GM21737 (cell line): ENCODE data around the gene FAM181A.

Experiments
- ATAC-seq: cut with Tn5 transposase; IDR thresholded peaks from one replicate; pipeline ENCODE4 v1.9.1; 2021; ENCODE audit warnings: mild to moderate bottlenecking, moderate library complexity; ENCODE audit not compliant: unreplicated experiment

FAM181A gene

DNA sequence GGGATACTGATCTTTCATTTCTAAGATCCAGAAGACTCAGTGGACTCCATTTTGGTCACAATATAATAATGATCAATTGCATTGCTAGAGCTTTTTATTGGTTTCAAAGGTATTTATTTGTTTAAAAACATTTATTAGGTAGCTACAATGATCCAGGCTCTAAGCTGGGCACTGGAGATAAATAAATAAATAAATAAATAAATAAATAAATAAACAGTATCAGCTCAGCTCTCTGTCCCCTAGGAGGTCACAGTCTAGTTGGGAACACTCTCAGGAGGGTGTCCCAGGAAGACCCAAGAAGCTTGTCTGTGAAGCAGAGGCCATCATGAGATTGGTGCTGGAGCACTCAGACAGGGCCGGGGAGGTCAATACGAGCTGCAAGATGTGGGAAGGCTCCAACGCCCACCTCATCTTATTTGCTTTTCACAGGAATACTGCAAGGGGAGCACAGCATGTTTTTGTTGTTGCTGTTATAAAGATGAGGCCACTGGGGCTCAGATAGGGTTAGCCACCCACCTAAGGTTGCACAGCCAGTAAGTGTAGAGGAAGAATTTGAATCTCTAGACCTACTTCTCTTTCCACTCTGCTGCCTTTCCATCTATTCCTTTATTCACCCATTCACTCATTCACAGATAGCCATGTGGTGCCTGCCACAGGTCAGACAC is 33.8 kb downstream of the FAM181A start:
- no peak for ATAC-seq

DNA sequence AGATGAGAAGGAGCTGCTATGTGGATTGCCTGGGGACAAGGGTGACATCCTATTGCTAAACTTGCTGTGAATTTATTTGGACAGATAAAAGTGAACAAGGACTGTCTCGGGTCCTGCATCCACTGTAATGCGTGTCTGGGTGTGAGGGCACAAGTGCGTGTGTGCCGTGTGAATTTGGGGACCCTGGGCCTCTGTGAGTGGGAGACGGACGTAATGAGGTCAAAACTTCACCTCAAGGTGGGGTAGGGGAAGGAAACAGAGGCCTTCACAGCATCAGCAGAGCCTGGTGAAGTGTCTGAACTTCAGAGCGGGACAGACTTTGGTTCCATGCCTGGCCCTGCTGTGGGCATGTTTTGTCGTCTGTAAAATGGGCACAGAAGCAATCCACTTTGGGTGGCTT is 34.5 kb downstream of the FAM181A start:
- ATAC-seq = no peak

DNA sequence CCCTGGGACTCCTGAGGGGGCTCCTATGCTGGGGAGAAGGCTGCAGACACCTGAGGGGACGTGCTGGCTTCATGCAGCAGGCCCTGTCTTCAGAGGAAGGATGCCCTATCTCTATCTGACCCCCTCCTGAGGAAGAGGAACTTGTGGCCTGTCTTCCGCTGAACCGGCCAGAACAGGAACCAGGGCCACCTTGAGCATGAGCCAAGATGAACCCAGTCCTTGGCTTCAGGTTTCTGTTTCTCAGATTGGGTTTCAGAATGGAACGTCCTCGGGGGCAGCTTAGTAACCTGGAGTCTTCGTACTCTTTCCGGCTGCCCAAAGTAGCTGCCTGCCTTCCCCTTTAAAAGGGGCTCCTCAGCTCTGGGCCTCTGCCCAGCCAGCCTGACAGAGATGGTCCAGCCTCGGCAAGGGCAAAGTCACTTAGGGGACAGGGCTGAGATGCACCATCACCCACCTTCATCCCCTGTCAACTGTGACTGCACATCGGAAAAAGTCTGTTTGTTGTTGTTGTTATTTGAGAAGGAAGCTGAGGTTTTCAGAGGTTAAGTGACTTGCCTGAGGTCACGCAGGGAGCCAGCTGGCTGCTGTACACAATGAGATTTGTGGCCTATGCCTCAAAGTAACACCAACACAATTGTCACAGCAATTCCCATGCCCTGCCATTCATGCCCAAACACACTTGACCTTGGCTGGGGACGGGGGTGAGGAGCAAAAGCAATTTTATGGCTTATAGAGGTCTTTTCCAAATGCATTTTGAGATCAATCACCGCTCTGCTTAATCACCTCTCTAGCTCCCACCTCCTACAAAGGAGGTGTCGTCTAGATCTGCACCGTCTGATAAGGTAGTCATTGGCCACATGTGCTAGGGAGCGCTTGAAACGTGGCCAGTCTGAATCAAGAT is 35.8 kb downstream of the FAM181A start:
- peak; percentile 45 for ATAC-seq

DNA sequence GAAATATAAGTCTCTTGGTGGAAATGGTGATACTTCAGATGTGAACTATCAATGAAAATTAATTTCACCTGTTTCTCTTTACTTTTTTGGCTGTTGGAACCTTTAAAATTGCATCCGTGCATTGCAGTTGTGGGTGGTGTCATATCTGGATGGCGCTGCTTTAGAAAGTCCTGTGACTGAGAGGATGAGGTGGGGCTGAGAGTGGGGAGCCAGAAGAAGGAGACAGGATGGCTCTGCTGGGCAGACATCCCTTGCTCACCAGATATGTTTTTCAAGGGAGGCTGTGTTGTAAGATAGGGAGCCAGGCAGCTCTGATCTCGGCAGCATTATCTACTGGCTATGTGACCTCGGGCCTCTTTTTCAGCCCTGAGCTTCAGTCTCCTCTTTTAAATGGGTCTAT is 36.5 kb downstream of the FAM181A start:
- no peak for ATAC-seq

DNA sequence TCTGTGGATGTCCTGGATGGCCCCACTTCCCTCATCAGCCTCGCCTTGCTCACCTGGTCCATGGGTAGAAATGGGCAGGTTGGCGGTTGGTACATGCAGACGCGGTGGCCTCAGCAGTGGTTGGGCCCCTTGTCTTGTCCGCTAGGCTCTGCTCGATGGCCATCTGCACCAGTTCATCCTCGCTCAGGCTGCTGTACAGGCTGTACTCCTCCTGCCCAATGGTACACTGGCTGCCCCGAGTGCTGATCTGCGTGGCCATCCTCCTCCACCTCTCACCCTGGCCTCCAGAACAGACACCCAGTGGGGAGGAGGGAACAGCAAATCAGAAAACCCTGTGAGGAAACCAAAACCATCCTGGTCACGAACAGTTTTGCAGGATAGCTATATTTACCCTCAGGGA is 37.1 kb downstream of the FAM181A start:
- ATAC-seq = no peak

DNA sequence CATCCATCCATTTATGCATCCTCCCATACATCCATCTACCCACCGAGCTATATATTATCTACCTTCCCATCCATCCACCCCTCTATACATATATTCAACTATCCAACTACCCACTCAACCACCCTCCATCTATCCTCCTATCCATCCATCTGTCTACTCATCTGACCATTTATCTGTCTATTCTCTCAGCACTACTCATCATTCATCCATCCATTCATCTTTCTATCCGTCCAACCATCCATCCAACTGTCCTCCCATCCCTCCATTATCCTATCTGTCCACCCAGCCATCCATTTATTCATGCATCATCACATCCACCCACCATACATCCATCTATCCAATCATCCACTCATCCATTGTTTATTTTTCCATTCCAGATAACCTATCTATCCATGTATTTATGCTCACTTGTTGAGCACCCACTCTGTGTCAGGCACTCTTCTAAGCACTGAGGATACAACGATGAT is 37.7 kb downstream of the FAM181A start:
- ATAC-seq = no peak

DNA sequence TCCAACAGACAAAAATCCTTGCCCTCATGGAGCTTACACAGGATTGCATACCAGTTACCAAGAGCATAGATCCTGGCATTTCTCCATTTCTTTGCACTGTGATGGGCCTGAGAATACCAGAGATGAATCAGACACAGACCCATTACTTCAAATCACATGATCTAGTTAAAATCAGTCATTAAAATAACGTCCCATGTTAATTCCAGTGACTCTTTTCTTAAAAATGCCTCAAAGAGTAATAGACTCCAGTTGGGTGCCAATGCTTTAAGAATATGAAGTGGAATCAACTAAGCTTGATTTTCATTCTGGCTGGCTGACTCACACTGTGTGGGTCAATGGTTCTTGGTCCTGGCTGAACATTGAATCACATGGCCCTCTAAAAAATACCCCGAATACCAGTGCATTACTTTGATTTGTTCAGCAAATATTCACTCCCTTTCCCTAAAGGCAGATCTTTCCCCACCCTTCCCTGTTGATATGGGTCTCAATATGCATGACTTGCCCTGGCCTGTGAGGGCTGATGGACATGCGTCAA is 38.2 kb downstream of the FAM181A start:
- no peak for ATAC-seq

DNA sequence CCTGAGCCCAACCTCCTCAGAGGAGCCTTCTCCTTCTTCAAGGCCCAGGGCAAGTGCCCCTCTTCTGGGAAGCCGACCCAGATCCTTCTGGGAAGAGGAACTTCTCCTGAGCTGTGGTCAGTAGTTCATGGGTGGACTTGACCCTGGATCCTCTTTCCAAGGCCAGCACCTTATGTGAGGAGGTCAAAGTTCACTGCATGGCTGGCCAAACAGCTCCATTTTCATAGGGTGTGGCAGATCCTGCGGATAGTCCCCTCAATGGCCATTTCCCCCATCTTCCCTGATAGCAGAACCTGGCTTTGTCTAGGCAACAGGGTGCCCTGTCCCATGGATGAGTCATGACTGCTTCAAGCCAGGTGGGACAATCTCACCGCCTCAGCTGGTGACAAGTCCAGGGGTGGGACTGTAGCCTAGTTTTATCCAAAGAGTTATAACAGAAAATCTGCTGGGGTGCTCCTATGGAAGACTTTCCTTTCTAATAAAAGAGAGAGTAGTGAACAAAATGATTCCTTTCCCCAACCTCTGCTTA is 38.9 kb downstream of the FAM181A start:
- ATAC-seq = no peak

DNA sequence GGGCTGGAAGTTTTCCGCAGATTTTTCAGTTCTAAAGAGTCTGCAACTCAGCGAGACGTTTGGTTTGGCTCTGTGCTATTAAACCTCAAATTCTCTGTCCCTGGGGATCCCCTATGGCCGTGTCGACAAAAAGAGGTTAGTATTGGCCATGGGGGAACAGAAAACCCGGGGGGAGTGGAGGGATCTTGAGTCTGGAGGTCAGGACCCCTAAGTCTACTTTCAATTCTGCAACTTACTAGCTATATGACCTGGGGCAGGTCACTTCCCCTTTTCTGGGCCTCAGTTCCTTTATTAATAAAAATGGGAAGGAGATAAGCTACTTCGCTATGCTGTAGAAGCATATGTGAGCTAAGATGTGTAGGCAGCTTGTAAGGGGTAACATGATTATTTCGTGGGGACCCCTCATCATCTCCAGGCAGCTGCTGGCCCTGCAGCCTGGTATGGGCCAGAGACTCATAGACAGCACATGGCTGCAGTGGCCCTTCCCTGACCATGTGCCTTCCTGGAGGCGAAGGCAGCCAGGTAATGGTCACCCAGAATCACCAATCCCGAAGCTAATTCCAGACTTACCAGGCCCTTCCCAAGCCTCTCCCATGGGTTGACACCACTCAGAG is 40.6 kb downstream of the FAM181A start:
- peak; percentile 43 for ATAC-seq

DNA sequence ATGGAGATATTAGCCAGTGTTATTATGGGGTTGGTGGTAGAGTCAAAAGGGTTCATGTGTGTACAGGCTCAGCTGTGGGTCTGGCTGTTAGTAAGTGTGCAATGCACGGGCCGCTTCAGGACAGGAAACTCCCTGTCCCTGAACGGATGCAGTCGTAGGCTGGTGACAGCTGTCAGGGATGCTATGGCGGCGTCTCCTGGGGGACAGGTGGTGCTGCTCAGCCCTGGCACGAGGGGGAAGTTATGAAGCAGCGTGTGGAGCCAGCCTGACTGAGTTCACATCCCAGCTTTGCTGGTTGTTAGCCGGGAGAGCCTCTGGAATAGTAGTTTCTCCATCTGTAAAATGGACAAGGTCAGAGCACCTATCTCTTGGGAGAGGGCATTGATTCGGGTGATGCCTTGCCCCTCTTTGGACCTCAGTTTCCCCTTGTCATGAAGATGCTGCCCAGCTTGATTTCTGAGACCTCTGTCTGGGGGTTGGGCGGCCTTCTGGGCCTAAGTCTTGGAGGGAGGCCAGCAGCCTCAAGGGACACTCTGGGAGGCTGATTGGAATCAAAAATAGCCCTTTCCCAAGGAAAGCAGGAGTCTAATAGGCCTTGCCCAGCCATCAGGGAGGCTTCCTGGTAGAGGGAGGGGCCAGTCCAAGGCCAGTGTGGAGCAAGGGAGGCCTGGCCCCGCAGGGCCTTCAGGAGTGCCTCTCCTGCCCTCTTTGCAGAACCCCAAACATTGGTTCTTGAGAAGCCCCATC is 42.1 kb downstream of the FAM181A start:
- ATAC-seq = peak; percentile 21

DNA sequence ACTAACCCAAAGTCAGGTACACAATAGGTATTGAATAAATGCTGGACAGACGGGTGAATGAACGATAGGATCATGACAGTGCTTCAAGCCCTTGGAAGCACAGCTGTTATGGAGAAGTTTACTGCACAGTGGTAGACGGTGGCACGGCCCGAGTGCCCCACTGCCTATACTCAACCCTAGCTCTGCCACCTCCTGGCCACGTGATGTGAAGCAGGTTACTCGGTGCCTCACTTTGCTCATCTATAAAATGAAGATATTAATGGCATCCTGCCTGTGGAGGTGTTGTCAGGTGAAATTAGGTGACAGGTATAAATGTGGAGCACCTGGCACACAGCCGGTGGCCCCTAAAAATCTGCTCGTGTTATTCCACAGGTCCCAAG is 43.4 kb downstream of the FAM181A start:
- no peak for ATAC-seq

DNA sequence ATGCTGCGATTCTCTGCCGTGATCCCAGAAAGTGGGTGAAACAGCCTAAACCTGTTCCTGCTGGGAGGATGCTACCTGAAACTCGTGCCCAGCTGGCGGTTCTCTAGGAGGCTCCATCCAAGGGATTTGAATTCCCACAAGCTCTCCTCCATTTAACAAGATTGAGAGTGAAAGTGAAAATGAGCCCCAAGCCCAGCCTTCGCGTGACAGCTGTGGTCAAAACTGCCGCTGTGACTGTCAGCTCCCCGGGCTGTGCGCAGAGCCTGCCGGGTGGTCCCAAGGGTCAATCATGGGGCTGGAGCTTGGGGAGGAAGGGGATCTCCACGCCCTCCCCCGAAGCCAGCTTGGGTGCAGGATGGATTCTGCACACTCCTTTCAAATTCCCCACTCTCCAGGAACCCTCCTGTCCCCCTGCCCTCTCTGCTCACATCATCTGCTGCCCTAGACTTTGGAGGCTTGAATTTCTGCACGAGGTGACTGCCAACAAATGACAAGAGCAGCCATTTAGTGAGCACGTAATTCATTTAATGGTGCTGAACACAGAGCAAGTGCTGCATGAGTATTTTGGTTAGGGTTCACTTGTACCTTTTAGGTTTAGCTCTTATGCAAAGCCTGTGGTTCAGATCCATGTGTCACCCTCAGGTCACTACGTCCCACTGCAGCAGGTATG is 44.0 kb downstream of the FAM181A start:
- peak; percentile 39 for ATAC-seq

DNA sequence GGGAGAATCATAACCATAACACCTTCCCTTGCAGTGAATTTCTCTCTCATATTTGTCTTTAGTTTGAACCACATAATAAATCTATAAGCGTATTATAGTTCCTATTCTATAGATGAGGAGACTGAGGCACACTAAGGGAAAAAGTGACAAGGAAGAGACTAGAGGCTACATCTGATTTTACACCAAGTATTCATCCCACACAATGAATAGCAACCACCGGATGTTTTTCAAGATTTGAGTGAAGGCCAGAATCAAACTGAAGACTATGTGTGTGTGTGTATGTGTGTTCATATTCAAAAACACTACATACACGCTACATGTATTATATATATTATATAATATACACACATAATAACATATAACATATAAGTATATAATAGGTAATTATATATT is 44.5 kb downstream of the FAM181A start:
- no peak for ATAC-seq

DNA sequence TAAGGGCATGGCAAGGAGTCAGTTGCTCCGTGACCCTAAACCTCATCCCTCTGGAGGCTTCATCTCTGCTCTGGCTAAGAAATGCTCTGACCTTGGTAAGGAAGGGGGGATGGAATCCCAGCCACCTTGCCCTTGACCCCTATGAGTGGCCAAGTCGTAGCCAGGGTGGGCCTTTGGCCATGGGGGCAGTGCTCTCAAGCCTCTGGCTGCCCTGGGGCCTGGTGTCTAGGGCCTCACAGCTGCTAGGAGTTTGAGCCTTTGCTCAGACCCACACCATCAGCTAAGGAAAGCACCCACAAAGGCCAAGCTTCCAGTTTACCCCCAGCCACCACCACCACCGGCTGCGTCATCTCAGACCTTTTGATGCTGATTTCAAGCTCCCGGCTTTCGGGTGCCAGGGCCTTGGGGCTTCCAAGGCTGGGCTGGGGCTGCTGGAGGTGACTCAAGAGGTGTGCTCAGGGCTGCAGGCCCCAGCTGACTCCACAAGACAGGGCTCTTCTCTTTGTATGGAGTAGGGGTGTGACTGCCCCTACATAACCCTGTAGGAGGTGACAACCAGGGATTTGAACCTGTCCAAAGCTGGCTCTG is 45.6 kb downstream of the FAM181A start:
- no peak for ATAC-seq

DNA sequence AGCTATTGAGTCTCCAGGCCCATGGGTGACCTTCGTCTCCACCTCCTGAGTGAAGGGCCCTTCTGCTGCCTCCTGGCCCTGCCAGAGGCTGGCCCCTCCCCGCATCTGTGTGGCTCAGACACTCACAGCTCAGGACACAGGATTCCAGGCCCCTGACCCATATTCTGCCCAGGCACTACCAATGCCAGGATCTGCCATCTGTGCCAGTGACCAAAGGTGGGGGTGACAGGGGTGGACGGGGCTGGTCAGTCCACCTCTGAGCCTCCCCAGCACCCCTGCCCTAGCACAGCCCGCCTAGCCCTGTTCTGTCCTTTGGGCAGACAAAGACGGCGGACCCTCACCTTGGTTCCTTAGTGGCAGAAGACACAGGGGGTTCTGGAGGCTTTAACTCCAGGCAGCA is 46.5 kb downstream of the FAM181A start:
- no peak for ATAC-seq

DNA sequence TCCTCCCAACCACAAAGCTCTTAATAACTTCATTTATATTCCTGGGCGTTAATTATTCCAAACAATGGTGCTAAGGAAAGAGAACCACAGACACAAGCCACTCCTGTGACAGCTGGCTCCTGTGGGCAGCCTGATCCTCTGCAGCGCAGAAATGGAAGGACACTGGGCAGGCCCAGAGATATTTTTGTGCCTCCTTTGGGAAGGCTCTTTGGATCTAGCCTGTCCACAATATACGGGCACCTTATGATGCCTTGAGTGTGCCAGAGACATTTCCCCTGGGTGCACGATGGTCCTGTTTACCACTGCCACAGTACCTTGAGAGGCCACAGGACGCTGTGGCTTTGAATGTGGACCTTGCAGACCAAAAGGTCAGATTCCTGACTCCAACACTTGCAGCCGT is 47.2 kb downstream of the FAM181A start:
- ATAC-seq = no peak

DNA sequence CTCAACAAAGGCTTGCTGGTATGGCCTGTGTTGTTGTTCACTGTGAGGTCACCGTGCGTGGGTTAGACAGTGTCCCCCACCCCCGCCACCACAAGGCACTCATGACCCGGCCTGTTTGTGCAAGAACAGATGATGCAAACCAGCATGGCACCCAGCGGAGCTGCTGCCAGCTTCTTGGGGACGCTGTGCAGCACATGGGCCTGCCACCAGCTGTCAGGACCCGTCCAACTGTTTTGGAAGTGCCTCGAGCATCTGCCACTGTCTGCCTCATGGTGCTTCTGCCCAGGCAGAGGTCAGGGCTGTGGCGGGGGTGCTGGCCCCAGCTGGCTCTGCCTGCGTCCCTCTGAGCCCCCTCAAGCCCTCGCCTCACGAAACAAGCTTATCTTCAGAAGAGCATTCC is 47.7 kb downstream of the FAM181A start:
- no peak for ATAC-seq

DNA sequence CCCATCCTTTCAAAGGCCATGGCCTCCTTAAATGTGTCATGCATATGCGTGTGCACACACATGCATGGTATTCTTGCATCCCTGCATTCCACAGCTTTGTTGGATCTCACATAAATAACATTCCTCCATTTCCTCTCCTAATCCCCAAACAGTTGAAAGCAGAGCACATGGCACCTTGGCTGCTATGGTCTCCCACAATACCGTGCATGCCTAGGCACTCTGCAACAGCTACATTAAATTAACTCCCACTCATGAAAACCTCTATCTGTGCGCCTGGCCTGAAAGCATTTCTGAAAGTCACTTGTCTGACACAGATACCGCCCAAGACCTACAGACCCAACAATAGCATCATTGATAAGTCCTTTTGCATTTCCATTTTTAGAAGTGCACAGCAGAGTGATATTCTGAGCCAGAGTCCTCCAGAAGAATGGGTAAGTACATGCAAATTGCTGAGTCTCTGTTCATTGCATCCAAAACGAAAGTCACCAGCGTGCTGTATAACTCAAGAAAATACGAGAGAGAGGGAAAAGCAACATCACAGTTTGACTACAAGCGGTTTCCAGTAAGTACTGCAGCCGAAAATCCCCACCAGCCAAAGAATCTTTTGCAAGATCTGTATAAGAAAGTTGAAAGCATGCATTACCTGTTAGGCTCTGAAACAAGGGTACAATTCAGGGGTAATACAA is 48.8 kb downstream of the FAM181A start:
- peak; percentile 54 for ATAC-seq

DNA sequence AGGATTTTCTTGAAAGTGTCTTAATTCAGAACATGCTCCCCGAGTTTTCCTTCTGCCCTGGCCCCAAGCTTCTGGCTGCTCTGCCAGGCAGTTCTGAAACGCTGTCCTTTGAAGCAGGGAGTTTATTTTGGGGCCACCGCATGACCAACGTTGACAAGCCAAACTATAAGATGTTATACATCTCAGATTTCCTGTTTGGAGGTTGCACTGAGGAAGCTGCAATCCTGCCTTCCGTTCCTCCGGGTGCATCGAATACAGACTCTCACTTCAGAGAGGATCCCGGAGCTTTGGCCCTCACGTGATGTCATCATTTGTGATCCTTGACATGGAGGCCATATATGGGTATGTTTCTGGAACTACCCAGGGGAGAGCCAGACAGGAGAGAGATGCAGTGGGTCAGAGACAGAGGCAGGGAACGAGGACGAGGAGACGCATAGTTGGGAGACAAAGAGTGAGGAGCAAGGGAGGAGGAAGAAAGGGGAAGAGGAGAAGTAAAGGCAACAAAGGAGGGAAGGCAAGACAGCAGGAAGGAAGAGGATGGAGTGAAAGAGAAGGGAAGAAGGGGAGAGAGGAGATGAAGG is 49.4 kb downstream of the FAM181A start, which contains the start of gene ASB2:
Gene ASB2 (minus strand): TSS at position 94 of the 581 bp plus-strand sequence. CDS start 12,031 bp downstream, outside the sequence.
- peak; percentile 15 for ATAC-seq
